Stimulated activated CD4-positive, alpha-beta T cell treated with anti-CD3 and anti-CD28 coated beads, TNF-alpha, amount 100 ng/mL, for 24 hours (primary cell): ENCODE measurements around the gene PPM1J.

ENCODE experiments used
- DNase-seq, 3 experiments: peaks; one replicate each; pipeline ENCODE4 v3.0.0-alpha.2; 2020; ENCODE audit warnings: low read depth in 3 of 3

Gene PPM1J

DNA sequence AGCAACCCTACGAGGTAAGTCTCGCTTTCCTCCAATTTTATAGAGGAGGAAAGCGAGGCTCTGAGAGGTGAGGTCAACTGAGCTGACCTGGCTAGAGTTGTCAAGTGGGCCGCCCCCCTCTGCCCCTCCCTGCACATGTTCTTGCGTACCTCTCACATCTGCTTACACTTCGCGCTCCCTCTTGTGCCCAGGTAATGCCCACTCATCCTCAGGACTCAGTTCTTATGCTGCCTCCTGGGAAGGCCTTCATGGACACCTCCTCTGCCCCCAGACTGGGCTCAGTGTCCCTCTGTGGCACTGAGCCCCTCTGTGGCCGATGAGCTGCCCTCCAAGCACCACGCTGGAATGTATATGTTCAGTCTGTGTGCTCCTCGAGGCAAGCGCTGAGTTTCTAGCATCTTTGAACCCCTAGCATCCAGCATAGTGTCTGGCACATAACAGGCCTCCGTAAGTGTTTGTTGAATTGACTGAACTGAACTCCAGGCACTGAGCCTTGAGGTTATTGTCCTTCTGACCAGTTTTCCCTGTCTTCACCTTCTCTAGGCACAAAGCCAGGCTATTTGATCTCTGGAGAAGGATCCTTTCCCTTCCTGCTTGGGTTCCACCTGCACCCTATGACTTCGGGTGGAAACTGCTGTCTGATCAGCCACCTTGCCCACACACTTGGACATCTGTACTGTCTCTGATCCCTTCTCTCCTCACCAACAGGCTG lies 27.2 kb downstream of the PPM1J start:
- DNase-seq = no peak

DNA sequence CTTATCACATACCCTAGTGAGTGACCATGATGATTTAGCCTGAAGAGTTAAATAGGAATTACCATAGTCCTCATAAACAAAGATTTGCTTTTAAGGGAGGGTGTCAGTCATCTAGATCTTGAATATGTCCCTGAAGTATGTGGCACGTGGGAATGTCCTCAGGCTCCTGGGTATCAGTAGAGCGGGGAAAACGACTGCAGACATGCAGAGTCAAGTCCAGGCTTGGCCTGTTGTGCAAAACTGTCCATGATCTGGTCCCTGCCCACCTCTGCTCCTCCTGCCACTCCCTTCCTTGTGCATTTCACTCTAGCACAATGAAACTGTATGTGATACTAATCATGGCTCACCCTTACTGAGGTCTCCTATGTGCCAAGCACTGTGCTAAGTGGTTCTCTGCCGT lies 27.8 kb downstream of the PPM1J start:
- no peak for DNase-seq

DNA sequence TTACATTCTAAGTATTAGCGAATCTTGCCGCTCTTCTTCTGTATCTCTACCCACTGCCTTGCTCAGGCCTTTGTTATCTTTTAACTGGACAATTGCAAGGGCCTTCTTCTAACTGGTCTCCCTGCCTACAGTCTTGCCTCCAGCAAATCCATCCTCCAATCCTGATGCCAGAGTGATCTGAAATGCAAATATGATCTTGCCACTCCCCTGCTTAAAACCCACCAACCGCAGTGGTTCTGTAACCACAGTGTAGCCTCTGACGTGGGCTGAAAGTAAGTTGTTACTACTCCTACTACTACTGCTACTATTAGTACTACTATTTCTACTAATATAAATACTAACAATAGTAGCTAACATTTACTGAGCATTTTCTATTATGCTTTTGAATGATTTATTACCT lies 28.3 kb downstream of the PPM1J start:
- DNase-seq = no peak

DNA sequence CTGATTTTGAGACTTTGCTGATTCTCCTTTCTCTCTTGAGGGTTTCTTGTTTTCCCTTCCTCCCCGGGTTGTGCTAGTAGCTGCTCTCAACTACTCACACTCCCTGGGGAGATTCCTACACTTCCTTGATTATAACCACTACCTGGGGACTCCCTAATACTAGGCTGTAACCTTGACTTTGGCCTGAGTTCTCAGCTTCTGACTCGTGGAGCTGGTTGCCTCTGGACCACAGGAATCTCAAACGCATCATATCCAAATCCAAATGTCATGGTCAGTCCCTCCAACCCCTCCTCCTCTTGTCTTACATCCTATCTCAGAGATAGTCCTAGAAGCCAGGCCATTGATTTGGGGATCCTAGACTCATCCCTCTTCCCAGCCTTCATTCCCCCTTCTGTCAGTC lies 28.7 kb downstream of the PPM1J start:
- no peak for DNase-seq

DNA sequence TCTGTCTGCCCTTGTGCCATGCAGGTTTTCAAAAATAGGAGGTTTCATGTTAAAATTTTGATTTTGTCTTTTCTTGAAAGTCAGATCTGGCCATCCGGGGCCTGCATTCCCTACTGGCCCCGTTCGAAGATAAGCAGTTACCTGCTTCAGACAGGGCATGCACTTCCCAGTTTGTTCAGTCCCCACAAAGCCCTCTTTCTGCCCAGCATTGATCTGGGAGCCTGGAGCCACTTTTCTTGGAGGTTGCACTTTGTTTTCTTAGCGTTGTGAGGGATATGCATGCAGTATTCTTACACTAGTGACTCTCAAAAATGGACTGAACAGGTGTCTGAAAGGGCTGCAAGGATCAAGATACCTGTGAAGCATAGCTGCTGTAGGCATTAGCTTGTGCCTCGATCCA lies 29.2 kb downstream of the PPM1J start:
- no peak for DNase-seq

DNA sequence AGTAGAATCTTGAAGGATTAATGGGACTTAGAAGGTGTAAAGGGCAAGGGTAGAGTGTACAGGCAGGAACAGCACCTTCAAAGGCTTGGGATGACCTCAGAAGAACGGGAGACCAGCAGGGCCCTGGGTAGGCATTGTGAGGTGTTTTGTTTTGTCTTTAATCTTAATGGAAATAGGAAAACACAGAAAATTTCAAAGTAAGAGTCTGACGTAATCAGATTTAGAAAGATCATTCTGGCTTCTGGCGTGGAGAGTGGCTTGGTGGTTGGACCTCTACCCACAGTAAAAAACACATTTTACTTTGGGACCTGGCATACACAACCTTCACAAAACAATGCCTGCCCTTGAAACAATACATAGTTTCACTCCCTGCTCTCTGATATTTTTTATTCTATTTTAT lies 36.5 kb downstream of the PPM1J start:
- DNase-seq = no peak

DNA sequence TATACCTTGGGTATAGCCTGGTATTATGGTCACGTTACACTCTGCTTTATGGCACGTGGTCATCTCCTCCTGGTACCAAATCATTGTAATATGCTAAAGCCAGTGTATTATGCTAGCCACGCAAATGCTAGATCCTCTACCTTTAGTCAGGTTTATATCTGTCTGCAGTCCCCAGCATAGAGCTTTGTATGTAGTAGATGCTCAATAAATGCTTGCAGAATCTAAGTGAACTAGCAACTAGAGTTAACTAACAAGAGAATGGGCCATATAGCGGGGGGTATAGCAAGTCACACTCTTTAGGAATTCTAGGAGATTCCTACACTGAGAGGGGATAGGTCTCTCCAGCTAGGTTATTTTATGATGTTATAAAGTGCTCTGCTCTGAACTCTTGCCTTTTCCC lies 37.6 kb downstream of the PPM1J start:
- no peak for DNase-seq

DNA sequence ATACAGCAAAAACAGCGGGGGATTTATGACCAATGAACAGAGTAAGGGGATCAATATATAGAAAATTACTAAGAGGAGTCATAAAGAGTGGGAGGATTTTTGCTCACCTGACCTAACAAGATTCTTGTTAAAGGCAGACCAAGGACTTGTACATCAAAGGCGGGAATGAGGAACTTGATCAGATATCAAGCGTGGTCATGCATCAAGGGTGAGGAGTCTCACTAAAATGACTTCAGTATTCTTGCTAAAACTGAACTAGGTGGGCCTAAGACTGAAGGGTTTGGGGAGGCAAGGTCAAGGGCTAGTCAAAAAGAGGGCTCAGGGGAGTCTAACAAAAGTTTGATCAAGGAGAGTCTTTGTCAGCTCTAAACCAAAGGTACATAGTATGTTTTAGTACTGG lies 38.6 kb downstream of the PPM1J start:
- no peak for DNase-seq

DNA sequence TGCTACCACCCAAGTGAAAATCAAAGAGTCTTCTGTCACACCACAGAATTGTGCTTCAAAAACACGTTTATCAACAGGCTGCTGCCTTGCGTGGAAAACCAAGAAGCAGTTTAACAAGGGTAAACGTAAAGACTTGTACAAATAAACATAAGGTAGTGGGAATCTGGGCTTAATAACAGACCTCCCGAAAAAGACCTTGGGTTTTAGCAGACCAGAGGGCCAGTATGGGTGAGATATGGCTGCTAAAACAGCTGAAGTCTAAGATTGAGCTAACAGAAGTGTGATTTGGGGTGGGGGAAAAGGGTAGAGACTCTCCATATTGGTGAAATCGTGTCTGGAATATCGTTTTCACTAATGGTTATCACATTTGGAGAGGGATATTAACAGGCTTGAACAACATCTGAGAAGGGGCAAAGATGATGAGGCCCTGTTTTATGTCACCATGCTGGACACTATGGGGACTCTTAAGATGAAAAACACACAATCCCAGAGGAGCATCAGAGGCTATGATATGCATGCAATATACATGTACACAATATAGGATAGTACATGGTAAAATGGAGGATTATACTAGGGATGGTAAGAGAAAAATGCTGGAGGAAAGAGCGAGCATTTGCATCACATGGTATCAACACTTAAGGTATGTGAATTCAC lies 39.3 kb downstream of the PPM1J start:
- DNase-seq = no peak

DNA sequence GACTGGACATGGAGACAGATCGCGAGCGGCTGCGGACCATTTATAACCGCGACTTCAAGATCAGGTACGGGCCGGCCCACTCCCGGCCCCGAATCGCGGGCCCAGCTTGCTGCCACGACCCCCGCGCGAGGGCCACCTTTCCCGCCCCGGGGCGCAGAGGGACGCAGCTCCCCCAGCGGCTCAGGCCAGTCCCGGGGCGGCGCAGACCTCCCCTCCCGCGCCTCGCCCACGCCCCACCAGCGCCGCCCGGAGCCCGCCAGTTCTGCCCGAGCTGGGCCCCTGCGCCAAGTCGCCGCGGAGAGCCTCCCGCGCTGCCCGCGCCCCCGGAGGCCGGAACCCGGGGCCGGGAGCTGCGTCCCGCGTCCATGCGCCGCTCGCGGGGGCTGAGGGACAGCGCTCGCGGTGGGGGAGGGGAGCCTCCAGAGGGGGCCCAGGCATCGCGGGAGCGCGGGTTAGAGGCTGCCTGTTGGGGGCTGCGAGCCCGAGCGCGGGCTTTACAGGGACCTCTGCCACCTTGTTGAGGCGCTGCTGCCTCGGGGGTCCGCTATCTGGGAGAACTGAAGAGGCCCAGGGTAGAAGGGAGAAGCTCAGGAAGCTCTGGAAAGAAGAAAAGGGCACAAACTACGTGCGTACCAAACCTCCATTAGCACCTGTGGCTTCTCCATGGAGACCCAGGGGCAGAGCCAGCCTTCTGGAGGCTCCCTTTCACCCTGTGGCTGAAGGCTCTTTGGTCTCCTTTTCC lies 40.0 kb downstream of the PPM1J start:
- peak in 2 of 3 experiments; percentile 5 to 41 for DNase-seq

DNA sequence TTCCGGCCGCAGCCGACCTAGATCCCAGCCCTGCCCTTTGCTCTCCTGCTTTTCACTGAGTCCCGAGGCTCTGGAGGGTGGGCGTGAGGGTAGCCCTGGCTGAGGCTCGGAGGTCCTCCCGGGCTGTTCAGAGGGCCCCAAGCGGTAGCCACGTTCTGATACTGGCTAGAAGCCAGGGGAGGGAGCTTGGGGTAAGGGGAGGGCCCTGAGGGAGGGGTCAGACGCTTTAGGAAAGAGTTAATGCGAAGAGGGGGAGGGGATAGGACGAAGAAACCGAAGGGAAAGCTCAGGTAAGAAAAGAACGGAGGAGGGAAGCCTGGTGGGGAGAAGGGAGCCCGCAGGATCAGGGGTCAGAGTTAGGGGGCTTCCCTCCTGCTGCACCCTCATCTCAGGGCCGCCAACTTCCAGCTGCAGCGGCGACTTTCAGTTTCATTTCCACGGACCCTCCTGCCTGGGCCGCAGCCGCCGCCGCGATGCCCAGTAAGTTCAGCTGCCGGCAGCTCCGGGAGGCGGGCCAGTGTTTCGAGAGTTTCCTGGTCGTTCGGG lies 40.6 kb downstream of the PPM1J start, which contains the start of gene MOV10:
Gene MOV10 (plus strand): TSS at position 220 of the 546 bp plus-strand sequence. CDS start 254 bp downstream, at position 474.
- DNase-seq = peak; percentile 14 to 58 (median 18)

DNA sequence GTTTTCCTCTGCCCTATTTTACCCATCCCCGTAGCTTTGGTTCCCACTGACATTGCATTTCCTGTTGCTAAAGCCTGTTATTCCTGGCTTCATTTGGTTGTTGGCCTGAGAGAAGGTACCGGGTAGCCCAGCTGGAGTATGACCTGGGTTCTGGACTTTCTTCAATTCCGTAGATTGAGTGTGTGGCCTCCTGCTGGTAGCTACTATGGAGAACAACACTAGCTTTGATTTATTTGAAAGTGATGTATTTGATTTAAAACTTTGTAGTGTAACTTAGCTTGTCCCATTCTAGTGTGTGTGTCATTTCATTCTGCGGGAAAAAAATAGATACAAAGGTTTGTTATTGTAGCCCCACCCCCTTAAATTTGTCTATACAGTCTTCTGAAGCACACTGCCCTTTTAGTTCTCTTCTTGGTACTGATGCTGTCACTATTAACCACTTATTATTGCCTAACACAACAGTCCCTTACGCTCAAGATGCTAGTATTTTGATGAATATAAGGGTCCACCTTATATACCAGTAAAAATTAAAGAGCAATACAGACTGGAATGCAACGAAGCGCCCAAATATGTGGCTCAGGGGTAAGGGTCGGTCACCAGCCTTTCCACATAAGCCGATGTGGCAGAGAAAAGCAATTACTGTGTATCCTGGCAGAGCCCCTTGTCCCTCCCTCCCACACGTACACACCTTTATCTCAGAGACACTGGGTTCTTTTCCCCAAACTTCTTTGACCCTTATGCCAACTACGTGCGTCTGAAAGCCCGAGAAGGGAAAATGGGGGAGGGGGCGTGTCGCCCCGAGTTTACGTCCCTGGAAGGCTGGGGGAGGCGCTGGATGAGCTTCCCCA lies 41.3 kb downstream of the PPM1J start:
- DNase-seq = no peak

DNA sequence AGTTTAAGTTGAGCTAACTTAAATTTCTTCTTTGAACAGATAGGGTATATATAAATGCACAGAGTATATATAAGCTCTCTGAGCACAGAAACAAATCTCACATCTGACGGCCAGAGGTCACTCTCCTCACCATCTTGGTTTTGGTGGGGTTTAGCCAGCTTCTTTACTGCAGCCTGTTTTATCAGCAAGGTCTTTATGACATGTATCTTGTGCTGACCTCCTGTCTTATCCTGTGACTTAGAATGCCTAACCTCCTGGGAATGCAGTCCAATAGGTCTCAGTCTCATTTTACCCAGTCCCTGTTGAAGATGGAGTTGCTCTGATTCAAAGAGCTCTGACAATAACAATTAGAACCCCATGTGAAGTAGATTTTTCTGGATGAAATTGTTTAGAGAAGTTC lies 42.3 kb downstream of the PPM1J start:
- DNase-seq = no peak

DNA sequence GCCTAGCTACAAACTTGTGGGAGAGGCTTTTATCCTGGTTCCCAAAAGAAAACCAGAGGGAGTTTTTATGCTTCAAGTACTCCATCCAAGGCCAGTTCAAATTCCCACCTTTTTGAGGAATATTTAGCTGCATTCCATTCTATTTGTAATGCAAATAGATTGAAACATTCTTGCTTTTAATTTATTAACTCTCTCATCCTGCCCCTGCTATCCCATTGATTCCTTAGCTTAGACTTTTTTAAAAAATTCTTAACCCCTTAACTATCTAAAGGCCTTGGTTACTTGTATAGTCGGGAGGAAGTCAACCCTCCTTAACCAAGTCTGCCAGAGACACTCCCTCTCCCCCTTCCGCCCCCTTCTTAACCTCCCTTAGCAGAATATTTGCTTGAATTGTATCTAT lies 43.1 kb downstream of the PPM1J start:
- DNase-seq = no peak

DNA sequence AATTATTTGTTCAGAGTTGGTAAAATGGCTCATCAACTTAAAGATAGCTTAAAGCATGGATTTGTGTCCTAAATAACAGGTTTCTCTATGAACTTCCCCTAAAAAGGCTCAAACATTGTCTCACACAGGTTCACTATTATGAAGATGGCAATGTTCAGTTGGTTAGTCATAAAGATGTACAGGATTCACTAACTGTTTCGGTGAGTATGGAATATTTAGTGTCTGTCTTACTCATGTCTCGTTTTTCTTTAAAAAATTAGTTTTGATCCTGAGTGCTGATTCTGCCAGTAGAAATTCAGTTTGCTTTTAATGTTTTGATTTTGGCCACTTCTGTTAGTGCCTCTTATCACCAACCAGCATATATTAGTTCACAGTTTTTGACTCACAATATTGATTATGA lies 48.2 kb downstream of the PPM1J start:
- no peak for DNase-seq

DNA sequence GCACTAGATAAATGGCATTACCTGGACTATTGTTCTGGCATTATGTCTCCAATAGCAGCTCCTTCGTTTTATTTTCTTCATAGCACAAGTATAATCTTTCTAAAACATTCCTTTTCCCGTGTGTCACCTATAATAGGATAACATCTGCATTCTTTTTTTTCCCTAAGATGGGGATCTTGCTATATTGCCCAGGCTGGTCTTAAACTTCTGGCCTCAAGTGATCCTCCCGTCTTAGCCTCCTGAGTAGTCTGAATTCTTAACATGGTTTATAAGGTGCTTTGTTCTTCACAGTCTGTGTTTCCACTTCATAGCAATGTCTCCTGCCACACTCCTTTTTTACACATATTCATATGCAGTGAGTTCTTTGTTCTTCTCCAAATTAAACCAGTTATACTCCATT lies 49.3 kb downstream of the PPM1J start:
- no peak for DNase-seq
